AG04450 (cell line): ENCODE data around the gene BNC1. TPM values are rescaled to one million over a fixed set of nuclear protein-coding genes. Genes with fewer than 3 reads are reported as not detected.
"Not testable (repeated sequence)": the region's sequence is repeated elsewhere in the genome, so short reads cannot be mapped to it uniquely, and the experiment has no call there.

Source experiments
- CTCF ChIA-PET: fragments of 300-600, 350-600 bp; formaldehyde crosslinking; extraction: SDS; loops from one replicate; lab custom pipeline; 2022; ENCODE audit warnings: antibody characterized with exemption, inconsistent platforms; lab: Charles Lee
- POLR2A ChIA-PET: fragments of 350-600 bp; formaldehyde crosslinking; extraction: SDS; loops from one replicate; lab custom pipeline; 2021; ENCODE audit warnings: antibody characterized with exemption, inconsistent platforms; lab: Yijun Ruan, JAX
- DNase-seq: peaks from one replicate; pipeline ENCODE4 v3.0.0-alpha.2; 2011; ENCODE audit warnings: low read depth, low spot score
- H3K27ac ChIP-seq: one replicate; pipeline ENCODE4 v1.5.1; 2012; ENCODE audit warnings: low read depth, low read length, control low read depth
- H3K27me3 ChIP-seq: one replicate; pipeline ENCODE4 v1.6.0; 2012; ENCODE audit warnings: low read length; ENCODE audit not compliant: control insufficient read depth, insufficient read depth
- H3K4me3 ChIP-seq: 2 replicates; pipeline ENCODE4 v1.5.1; 2011; ENCODE audit warnings: mild to moderate bottlenecking, low read depth, low read length, control low read depth
- H3K9me3 ChIP-seq: 2 replicates; pipeline ENCODE4 v1.5.1; 2012; ENCODE audit warnings: low read length; ENCODE audit not compliant: control insufficient read depth, insufficient read depth
- CTCF ChIP-seq: IDR thresholded peaks from 2 replicates; pipeline ENCODE4 v1.5.1; 2011; ENCODE audit warnings: low read depth, low read length, control low read depth, inconsistent platforms
- polyA plus RNA-seq: library from polyadenylated mRNA; depleted of rRNA; stranded (reverse); fragments of >200 nt; gene quantifications from 2 replicates; pipeline ENCODE4 v1.2.3, GENCODE V29; 2011

Gene BNC1
- polyA plus RNA-seq, 1 experiment: 2.2 TPM

GRCh38 chr15:83248151-83249029 is 36.1 kb downstream of the BNC1 start:
- ChIA-PET POLR2A (no interaction called here), CTCF (interaction anchor here (0.6 to 8.9 kb wide), 51 partner anchors 8 to 786 kb away, joined by 3 to 208 read pairs (median 4); partner anchors contain the start of genes RAMAC and SH3GL3)
- no peak overlapping the region for H3K27ac ChIP-seq
- TF ChIP-seq CTCF: peak; percentile 84
- H3K4me3 ChIP-seq: no peak overlapping the region
- peaks cover 8% of the 10 kb centered on the region for H3K27me3 ChIP-seq
- no peaks in the 10 kb centered on the region for H3K9me3 ChIP-seq
- DNase-seq: peak; percentile 26

GRCh38 chr15:83243634-83244033 is 40.8 kb downstream of the BNC1 start:
- Histone ChIP-seq H3K9me3 (no peaks in the 10 kb centered on the region), H3K27ac (no peak overlapping the region), H3K27me3 (peaks cover 8% of the 10 kb centered on the region), H3K4me3 (no peak overlapping the region)
- ChIA-PET CTCF (interaction anchor here (1.0 to 8.9 kb wide), 3 partner anchors 195 to 326 kb away, joined by 3 to 176 read pairs (median 3); no protein-coding TSS in a partner anchor), POLR2A (no interaction called here)
- no peak for TF ChIP-seq CTCF
- DNase-seq: no peak

- POLR2A ChIA-PET: no interaction called here
- no peak for TF ChIP-seq CTCF
- Histone ChIP-seq H3K27me3 (no peaks in the 10 kb centered on the region), H3K4me3 (no peak overlapping the region), H3K9me3 (no peaks in the 10 kb centered on the region), H3K27ac (no peak overlapping the region)
- CTCF ChIA-PET: no interaction called here
- DNase-seq: no peak
These were observed 54.2 kb downstream of the BNC1 start for GRCh38 chr15:83230242-83230641.

- POLR2A ChIA-PET: no interaction called here
These were observed 59.0 kb downstream of the BNC1 start for GRCh38 chr15:83225449-83225848.

GRCh38 chr15:83221781-83222180 is 62.7 kb downstream of the BNC1 start:
- CTCF ChIA-PET: interaction anchor here (1.1 kb wide), 1 partner anchor 27 kb away, joined by 5 read pairs; no protein-coding TSS in a partner anchor
- POLR2A ChIA-PET, H3K4me3 ChIP-seq, H3K9me3 ChIP-seq, H3K27me3 ChIP-seq, DNase-seq, H3K27ac ChIP-seq: not testable (repeated sequence)

More at GRCh38 chr15:83225449-83225848, 59.0 kb downstream of the BNC1 start:
- Histone ChIP-seq H3K27ac (no peak overlapping the region), H3K9me3 (no peaks in the 10 kb centered on the region; the same call in 1 of the 2 replicates), H3K27me3 (no peaks in the 10 kb centered on the region), H3K4me3 (no peak overlapping the region)
- CTCF ChIA-PET: no interaction called here
- no peak for DNase-seq
- no peak for TF ChIP-seq CTCF
